ENCODE measurements around the gene IL26. TPM values are rescaled to one million over a fixed set of nuclear protein-coding genes. Genes with fewer than 3 reads are reported as not detected.

Gene IL26
- total RNA-seq, 4 donors from 2014 or later, result not detected

DNA sequence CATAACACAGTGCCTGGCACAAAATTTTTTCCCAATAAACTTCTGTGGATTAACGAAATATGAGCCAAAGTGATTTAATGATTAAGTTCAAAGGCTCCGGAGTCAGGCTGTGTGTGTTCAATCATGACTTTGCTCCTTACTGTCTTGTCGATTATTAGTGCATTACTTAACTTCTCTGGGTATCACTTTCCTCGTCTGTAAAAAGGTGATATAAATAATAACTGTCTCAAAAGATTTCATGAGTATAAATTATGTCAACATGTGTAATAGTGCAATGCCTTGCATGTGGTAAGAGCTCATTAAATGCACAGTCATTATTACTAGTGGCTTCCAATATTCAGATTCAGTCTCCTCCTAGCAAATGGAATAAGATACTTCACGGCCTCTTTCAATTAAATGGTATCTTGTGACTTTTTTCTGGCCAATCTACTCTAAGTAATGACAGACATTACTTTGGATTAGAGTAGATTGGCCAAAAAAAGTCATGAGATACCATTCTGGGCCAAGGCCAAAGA lies 59.2 kb downstream of the IL26 start:
- Histone ChIP-seq H3K36me3 (no peaks in the 10 kb centered on the region), H3K27ac (no peak overlapping the region), H3K9me3 (no peaks in the 10 kb centered on the region), H3K27me3 (no peaks in the 10 kb centered on the region), H3K4me1 (no peaks in the 10 kb centered on the region), H3K4me3 (no peak overlapping the region)
- TF ChIP-seq EP300 (IDR thresholded peaks at IDR 0.05), result no peak
- TF ChIP-seq, protein P1, sequence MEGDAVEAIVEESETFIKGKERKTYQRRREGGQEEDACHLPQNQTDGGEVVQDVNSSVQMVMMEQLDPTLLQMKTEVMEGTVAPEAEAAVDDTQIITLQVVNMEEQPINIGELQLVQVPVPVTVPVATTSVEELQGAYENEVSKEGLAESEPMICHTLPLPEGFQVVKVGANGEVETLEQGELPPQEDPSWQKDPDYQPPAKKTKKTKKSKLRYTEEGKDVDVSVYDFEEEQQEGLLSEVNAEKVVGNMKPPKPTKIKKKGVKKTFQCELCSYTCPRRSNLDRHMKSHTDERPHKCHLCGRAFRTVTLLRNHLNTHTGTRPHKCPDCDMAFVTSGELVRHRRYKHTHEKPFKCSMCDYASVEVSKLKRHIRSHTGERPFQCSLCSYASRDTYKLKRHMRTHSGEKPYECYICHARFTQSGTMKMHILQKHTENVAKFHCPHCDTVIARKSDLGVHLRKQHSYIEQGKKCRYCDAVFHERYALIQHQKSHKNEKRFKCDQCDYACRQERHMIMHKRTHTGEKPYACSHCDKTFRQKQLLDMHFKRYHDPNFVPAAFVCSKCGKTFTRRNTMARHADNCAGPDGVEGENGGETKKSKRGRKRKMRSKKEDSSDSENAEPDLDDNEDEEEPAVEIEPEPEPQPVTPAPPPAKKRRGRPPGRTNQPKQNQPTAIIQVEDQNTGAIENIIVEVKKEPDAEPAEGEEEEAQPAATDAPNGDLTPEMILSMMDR (IDR thresholded peaks at IDR 0.05), result no peak
- no peak for TF ChIP-seq POLR2AphosphoS5 (IDR thresholded peaks at IDR 0.05)
- no peak for TF ChIP-seq POLR2A (IDR thresholded peaks at IDR 0.05)
- WGBS, result 45% methylated on average over 5 of the region's 5 CpGs
- DNase-seq (ENCODE audit: low spot score in 2 of 2), result no peak

- Histone ChIP-seq H3K27me3 (no peaks in the 10 kb centered on the region), H3K4me1 (no peaks in the 10 kb centered on the region), H3K36me3 (no peaks in the 10 kb centered on the region), H3K4me3 (no peak overlapping the region), H3K27ac (no peak overlapping the region), H3K9me3 (no peaks in the 10 kb centered on the region)
- WGBS, result 87% methylated on average over 4 of the region's 4 CpGs
- no peak for TF ChIP-seq POLR2AphosphoS5 (IDR thresholded peaks at IDR 0.05)
- no peak for TF ChIP-seq EP300 (IDR thresholded peaks at IDR 0.05)
- DNase-seq (ENCODE audit: low spot score in 2 of 2), result no peak
Measured at GRCh38 chr12:68163560-68164081, 62.0 kb downstream of the IL26 start.

DNA sequence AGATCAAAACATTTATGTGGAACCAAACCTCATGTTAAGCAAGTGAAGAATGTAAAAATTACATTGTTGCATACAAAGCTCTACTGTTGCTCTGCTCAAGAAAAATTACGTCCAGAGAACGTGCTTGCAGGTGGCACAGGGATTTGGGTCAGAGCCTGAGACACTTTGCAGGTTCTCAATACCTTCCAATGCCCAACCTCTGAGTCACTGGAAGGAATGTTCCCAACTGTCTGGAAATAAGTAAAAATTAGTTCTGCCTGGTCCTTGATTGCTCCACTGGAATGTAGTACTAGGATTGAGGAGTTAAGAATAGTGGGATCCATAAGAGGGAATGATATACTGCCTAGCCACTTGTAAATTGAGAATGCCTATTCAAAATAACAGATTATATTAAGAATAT lies 63.2 kb downstream of the IL26 start:
- no peak overlapping the region for H3K27ac ChIP-seq
- no peak overlapping the region for H3K4me3 ChIP-seq
- H3K4me1 ChIP-seq, result no peaks in the 10 kb centered on the region
- no peaks in the 10 kb centered on the region for H3K27me3 ChIP-seq
- no peaks in the 10 kb centered on the region for H3K9me3 ChIP-seq
- WGBS, result 59% methylated on average over 2 of the region's 2 CpGs
- H3K36me3 ChIP-seq, result no peaks in the 10 kb centered on the region
- TF ChIP-seq, protein P1 (IDR thresholded peaks at IDR 0.05), result no peak
- TF ChIP-seq POLR2A (IDR thresholded peaks at IDR 0.05), result no peak
- TF ChIP-seq EP300 (IDR thresholded peaks at IDR 0.05), result no peak
- no peak for TF ChIP-seq POLR2AphosphoS5 (IDR thresholded peaks at IDR 0.05)
- DNase-seq (ENCODE audit: low spot score in 2 of 2), result no peak

GRCh38 chr12:68159681-68160304 lies 65.8 kb downstream of the IL26 start, which contains the start of gene IFNG:
Gene IFNG (minus strand): TSS chr12:68159740. CDS start chr12:68159615, 125 bp downstream.
- no peaks in the 10 kb centered on the region for H3K36me3 ChIP-seq
- no peaks in the 10 kb centered on the region for H3K27me3 ChIP-seq
- DNase-seq (ENCODE audit: low spot score in 2 of 2), result no peak
- no peak within 1 kb of the TSS for H3K27ac ChIP-seq
- H3K4me1 ChIP-seq, result no peaks in the 10 kb centered on the region
- H3K4me3 ChIP-seq, result no peak within 1 kb of the TSS
- H3K9me3 ChIP-seq, result no peaks in the 10 kb centered on the region
- TF ChIP-seq EP300 (IDR thresholded peaks at IDR 0.05) (no peak), POLR2AphosphoS5 (IDR thresholded peaks at IDR 0.05) (no peak), POLR2A (IDR thresholded peaks at IDR 0.05) (no peak)
- TF ChIP-seq, protein P1 (IDR thresholded peaks at IDR 0.05), result no peak
- WGBS, result 68% methylated on average over 5 of the region's 5 CpGs

DNA sequence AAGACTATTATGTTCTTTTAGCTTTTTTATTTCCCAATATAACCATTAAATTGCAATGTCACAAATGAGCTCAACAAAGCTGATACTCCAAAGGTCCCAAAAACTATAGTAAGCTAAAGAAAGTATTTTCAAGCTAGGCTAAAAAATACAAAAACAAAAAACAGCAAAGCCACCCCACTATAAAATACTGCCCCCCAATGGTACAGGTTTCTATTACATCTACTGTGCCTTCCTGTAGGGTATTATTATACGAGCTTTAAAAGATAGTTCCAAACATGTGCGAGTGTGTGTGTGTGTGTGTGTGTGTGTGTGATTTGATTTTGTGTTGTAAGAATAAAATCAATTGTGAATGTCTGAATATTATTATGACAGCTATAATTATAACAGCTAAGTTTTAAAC lies 67.2 kb downstream of the IL26 start:
- no peaks in the 10 kb centered on the region for H3K27me3 ChIP-seq
- no peaks in the 10 kb centered on the region for H3K36me3 ChIP-seq
- H3K4me3 ChIP-seq, result no peak overlapping the region
- DNase-seq (ENCODE audit: low spot score in 2 of 2), result no peak
- H3K9me3 ChIP-seq, result no peaks in the 10 kb centered on the region
- H3K27ac ChIP-seq, result no peak overlapping the region
- WGBS, result 40% methylated on average over 2 of the region's 2 CpGs
- TF ChIP-seq, protein P1 (IDR thresholded peaks at IDR 0.05), result peak in 1 of 2 donors; percentile 7
- no peak for TF ChIP-seq POLR2AphosphoS5 (IDR thresholded peaks at IDR 0.05)
- no peak for TF ChIP-seq POLR2A (IDR thresholded peaks at IDR 0.05)
- TF ChIP-seq EP300 (IDR thresholded peaks at IDR 0.05), result no peak
- no peaks in the 10 kb centered on the region for H3K4me1 ChIP-seq

Measured in suprapubic skin (tissue), 4 donors.